Measurements from ENCODE around the gene STAMBP. TPM values are rescaled to one million over a fixed set of nuclear protein-coding genes. Genes with fewer than 3 reads are reported as not detected.

STAMBP gene
- total RNA-seq, 2 experiments from 2014 or later: 76.9 to 87.1 TPM

DNA sequence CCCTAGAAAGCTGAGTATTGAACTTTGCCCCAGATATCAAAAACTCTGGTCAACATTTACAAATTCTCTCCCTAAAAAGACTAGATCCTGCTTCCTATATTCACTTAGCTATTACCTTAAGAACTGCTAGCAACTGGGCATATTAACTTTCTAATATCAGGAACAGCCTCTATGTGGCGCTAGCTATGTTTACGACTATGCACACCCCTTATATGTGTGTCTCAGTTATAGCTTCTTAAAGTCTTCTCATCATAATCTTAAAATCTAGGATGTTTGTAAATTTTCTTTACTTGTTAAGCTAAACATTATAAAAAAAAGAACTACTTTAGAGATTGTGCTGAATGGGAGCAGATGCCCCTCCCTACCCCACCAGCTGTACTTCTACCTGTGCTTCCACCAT lies 1.7 kb upstream of the STAMBP start:
- DNase-seq (peak; percentile 30), ATAC-seq (no peak)
- TF ChIP-seq, protein P1, sequence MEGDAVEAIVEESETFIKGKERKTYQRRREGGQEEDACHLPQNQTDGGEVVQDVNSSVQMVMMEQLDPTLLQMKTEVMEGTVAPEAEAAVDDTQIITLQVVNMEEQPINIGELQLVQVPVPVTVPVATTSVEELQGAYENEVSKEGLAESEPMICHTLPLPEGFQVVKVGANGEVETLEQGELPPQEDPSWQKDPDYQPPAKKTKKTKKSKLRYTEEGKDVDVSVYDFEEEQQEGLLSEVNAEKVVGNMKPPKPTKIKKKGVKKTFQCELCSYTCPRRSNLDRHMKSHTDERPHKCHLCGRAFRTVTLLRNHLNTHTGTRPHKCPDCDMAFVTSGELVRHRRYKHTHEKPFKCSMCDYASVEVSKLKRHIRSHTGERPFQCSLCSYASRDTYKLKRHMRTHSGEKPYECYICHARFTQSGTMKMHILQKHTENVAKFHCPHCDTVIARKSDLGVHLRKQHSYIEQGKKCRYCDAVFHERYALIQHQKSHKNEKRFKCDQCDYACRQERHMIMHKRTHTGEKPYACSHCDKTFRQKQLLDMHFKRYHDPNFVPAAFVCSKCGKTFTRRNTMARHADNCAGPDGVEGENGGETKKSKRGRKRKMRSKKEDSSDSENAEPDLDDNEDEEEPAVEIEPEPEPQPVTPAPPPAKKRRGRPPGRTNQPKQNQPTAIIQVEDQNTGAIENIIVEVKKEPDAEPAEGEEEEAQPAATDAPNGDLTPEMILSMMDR (IDR thresholded peaks at IDR 0.05): peak; percentile 48
- Mint-ChIP-seq H3K36me3 (ENCODE audit: low read depth) (peaks cover 16% of the 10 kb centered on the region), H3K9me3 (no peaks in the 10 kb centered on the region), H3K27ac (no peak overlapping the region), H3K4me3 (peak overlapping the region; percentile 80), H3K27me3 (no peaks in the 10 kb centered on the region), H3K4me1 (ENCODE audit: low read depth) (peaks cover 40% of the 10 kb centered on the region)
- intact Hi-C loops (cut with micrococcal nuclease): no loop called here
- CTCF ChIA-PET: interaction anchor here (0.6 to 2.8 kb wide), 35 partner anchors 11 to 564 kb away, joined by 3 to 55 read pairs (median 3); partner anchors contain the start of genes BOLA3, DGUOK and MOB1A
- POLR2A ChIA-PET: no interaction called here

DNA sequence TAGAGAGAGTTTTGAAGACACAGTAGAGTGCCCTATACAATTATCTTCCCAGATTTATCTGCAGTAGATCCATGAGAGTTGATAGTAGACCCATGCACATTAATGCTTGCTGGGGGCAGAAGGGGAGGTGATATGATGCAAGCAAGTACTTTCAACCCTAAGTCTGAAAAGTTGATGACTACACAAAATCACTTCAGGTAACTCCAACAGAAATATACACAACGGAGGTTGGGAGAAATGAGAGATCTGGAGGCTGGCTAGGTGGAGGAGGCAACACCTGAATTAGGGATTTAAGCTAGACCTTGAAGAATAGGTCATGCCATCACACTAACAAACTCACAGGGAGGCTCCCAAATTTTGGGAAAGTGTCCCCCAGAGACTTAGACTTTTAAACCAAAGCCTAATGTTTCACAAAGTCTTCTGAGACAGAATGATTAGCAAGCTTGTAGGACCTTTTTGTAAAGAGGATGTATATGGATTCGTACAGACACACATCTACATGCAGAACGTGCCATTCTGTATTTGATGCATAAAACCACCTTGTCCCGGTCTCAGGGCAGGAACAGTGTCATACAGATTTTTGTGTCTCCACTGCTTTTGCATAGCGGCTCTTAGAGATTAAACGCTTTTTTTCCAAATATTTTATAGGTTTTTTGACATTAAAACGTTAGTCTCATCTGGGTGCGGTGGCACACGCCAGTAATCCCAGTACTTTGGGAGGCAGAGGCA lies 937 bp upstream of the STAMBP start:
- peaks cover 24% of the 10 kb centered on the region for H3K36me3 Mint-ChIP-seq (ENCODE audit: low read depth)
- no peak for DNase-seq
- peaks cover 43% of the 10 kb centered on the region for H3K4me1 Mint-ChIP-seq (ENCODE audit: low read depth)

DNA sequence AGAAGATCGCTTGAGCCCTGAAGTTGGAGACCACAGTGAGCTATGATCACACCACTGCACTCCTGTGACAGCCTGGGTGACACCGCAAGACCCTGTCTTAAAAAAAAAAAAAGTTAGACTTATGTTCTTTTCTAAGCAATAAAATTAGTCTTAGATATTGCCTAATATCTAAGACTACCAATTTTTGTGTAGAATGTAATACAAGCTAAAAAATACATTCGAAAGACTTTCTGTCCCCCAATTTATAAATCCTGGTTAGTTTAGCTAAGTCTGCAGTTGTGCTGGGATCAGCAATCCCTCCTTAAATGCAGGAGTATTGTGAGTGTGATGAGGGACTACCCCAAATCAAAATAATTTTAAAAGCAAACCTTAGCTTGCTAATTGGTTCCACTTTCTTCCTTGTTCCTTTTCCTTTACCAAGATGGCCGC lies 358 bp upstream of the STAMBP start:
- Mint-ChIP-seq H3K4me1 (ENCODE audit: low read depth) (peaks cover 43% of the 10 kb centered on the region), H3K9me3 (no peaks in the 10 kb centered on the region), H3K36me3 (ENCODE audit: low read depth) (peaks cover 27% of the 10 kb centered on the region), H3K27ac (peak overlapping the region; percentile 95), H3K4me3 (peak overlapping the region; percentile 80), H3K27me3 (no peaks in the 10 kb centered on the region)
- intact Hi-C loops (cut with micrococcal nuclease): no loop called here
- POLR2A ChIA-PET: interaction anchor here (0.6 to 1.7 kb wide), 6 partner anchors 68 to 486 kb away, joined by 3 to 8 read pairs (median 4); partner anchors contain the start of gene MTHFD2
- CTCF ChIA-PET: interaction anchor here (0.5 to 2.8 kb wide), 27 partner anchors 10 to 564 kb away, joined by 3 to 55 read pairs (median 4); partner anchors contain the start of genes BOLA3, MOB1A, MTHFD2 and TPRKB
- TF ChIP-seq, protein P1 (IDR thresholded peaks at IDR 0.05): no peak
- ATAC-seq: no peak
- no peak for DNase-seq

More for the DNA sequence above, 937 bp upstream of the STAMBP start:
- CTCF ChIA-PET: interaction anchor here (0.5 to 2.8 kb wide), 48 partner anchors 11 to 564 kb away, joined by 3 to 55 read pairs (median 4); partner anchors contain the start of genes BOLA3, DGUOK, MOB1A and MTHFD2
- H3K4me3 Mint-ChIP-seq: peak overlapping the region; percentile 80
- H3K9me3 Mint-ChIP-seq: no peaks in the 10 kb centered on the region
- H3K27ac Mint-ChIP-seq: peak overlapping the region; percentile 95
- no peaks in the 10 kb centered on the region for H3K27me3 Mint-ChIP-seq
- intact Hi-C loops (cut with micrococcal nuclease): no loop called here
- ATAC-seq: no peak
- TF ChIP-seq, protein P1 (IDR thresholded peaks at IDR 0.05): no peak
- POLR2A ChIA-PET: interaction anchor here (0.6 to 1.7 kb wide), 5 partner anchors 69 to 485 kb away, joined by 3 to 8 read pairs (median 4); partner anchors contain the start of gene MTHFD2

DNA sequence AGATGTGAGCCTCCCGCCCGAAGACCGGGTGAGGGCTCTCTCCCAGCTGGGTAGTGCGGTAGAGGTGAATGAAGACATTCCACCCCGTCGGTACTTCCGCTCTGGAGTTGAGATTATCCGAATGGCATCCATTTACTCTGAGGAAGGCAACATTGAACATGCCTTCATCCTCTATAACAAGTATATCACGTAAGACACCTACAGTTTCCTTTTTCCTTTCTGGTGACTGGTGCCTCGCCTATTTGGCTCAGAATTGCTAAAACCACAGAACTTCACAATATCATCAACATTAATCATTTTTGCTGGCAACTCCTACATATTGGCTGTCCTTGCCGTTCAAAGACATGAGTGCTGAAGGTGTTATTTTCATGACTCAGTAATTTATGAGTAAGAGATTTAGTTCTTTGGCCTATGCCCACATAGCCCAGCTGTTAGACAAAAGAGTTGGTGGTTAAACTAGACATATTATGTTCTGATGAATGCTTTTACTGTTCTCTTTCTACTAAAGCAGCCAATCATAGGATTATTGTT lies 2.2 kb downstream of the STAMBP start:
- Mint-ChIP-seq H3K27ac (peak overlapping the region; percentile 95), H3K4me3 (peak overlapping the region; percentile 80), H3K4me1 (ENCODE audit: low read depth) (peaks cover 42% of the 10 kb centered on the region), H3K27me3 (no peaks in the 10 kb centered on the region), H3K36me3 (ENCODE audit: low read depth) (peaks cover 43% of the 10 kb centered on the region), H3K9me3 (no peaks in the 10 kb centered on the region)
- TF ChIP-seq, protein P1 (IDR thresholded peaks at IDR 0.05): no peak
- DNase-seq: peak; percentile 66
- intact Hi-C loops (cut with micrococcal nuclease): loop anchor here (5.0 kb wide), 1 partner anchor 156 kb away; no protein-coding TSS in a partner anchor
- CTCF ChIA-PET: interaction anchor here (0.6 kb wide), 1 partner anchor 68 kb away, joined by 3 read pairs; no protein-coding TSS in a partner anchor
- peak; percentile 71 for ATAC-seq
- POLR2A ChIA-PET: interaction anchor here (0.7 kb wide), 1 partner anchor 362 kb away, joined by 3 read pairs; no protein-coding TSS in a partner anchor
